Measurements from ENCODE around the gene SLIT1.

The SLIT1 gene

DNA sequence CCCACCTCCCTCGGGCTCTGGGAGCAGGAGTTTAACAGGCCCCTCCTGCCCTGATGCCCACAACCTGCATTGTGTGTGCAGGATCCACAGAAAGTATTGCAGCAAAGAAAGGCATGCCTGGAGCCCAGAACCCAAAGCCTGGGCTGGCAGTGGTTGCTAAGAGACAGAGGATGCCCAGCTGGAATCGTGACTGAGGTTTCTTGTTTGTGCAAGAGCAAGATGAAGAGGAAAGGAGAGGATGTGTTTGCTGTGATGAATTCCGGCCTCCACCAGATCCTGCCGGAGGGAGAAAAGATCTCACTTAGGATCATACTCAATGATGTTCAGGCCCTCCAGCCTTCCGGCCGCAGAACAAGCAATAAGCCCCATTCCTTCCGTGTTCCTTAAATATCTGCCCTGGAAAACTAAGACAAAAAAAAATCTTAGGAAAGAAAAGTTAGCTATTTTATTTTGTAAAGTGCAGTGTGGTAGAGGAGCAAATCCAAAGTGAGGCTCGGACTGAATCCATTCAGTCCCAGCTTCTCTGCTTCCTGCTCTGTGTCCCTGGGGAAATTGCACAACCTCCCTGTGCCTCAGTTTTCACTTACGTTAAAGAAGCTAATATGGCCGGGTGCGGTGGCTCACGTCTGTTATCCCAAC lies 57.1 kb downstream of the SLIT1 start:
- H3K4me3 ChIP-seq (ENCODE audit: control insufficient read depth, low read depth, low read length), result no peak overlapping the region
- DNase-seq (ENCODE audit: low read depth), result no peak
- TF ChIP-seq, protein P1, sequence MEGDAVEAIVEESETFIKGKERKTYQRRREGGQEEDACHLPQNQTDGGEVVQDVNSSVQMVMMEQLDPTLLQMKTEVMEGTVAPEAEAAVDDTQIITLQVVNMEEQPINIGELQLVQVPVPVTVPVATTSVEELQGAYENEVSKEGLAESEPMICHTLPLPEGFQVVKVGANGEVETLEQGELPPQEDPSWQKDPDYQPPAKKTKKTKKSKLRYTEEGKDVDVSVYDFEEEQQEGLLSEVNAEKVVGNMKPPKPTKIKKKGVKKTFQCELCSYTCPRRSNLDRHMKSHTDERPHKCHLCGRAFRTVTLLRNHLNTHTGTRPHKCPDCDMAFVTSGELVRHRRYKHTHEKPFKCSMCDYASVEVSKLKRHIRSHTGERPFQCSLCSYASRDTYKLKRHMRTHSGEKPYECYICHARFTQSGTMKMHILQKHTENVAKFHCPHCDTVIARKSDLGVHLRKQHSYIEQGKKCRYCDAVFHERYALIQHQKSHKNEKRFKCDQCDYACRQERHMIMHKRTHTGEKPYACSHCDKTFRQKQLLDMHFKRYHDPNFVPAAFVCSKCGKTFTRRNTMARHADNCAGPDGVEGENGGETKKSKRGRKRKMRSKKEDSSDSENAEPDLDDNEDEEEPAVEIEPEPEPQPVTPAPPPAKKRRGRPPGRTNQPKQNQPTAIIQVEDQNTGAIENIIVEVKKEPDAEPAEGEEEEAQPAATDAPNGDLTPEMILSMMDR (IDR thresholded peaks at IDR 0.05; ENCODE audit: control insufficient read depth, insufficient read depth, low read depth, low read length, missing control alignments), result no peak

DNA sequence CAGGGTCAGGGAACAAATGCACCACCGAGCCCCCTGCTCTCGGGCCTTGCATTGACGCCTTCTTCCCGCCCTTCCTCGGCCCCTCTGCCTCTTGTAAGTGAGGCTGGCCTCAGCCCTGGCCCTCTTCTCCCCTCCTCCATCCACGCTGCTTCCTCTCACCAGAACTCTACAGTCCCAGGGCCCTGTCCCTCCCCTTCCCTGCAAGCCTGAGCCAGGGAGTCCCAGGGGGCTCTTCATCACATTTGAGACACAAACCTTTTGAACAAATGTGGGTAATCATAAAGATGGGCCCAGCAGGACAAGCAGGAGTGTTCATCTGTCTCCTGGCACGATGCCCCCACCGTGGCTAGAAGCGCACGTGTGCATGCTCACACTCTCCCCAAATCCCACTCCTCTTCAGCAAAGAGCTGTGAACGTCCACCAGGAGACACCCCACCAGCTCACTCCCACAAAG lies 57.7 kb downstream of the SLIT1 start:
- DNase-seq (ENCODE audit: low read depth), result no peak
- no peak overlapping the region for H3K4me3 ChIP-seq (ENCODE audit: control insufficient read depth, low read depth, low read length)
- TF ChIP-seq, protein P1 (IDR thresholded peaks at IDR 0.05; ENCODE audit: control insufficient read depth, insufficient read depth, low read depth, low read length, missing control alignments), result no peak

DNA sequence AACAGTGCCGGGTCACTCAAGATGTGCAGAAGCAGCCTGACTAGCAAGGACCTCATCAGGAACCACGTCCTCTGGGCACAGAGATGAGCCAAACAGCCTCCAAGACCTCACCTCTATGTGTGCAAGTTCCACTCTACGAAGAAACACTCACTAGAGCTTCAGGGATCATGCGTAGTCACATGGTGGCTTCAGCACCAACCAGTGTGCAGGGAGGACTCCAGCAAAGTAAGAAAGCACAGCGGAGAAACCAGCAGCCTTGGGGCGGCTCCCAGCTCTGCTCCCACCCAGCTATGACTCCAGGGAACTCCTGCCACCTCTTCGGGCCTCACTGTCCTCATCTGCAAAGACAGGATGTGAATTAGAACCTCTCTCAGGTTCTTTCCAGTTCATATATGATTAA lies 58.2 kb downstream of the SLIT1 start:
- TF ChIP-seq, protein P1 (IDR thresholded peaks at IDR 0.05; ENCODE audit: control insufficient read depth, insufficient read depth, low read depth, low read length, missing control alignments), result no peak
- H3K4me3 ChIP-seq (ENCODE audit: control insufficient read depth, low read depth, low read length), result no peak overlapping the region
- DNase-seq (ENCODE audit: low read depth), result no peak

DNA sequence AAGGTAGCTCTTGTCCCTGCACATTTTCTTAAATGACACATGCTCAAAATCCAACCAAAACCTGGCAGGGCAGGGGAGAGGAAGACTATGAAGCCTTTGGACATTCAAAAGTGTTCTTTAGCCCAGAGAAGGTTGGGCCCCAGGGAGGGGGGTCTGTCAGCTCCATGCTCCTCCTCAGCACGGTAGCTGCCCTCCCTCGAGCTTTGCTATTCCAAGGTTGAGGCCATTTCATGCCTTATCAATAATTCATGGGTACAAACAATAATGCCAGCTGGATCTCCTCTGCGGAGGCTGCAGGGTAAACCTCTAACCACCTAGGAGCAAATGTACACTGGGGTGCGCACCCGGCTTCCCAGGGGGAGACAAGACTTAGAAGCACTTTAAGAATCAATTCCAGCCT lies 61.5 kb downstream of the SLIT1 start:
- TF ChIP-seq, protein P1 (IDR thresholded peaks at IDR 0.05; ENCODE audit: control insufficient read depth, insufficient read depth, low read depth, low read length, missing control alignments), result no peak
- H3K4me3 ChIP-seq (ENCODE audit: control insufficient read depth, low read depth, low read length), result no peak overlapping the region
- no peak for DNase-seq (ENCODE audit: low read depth)

DNA sequence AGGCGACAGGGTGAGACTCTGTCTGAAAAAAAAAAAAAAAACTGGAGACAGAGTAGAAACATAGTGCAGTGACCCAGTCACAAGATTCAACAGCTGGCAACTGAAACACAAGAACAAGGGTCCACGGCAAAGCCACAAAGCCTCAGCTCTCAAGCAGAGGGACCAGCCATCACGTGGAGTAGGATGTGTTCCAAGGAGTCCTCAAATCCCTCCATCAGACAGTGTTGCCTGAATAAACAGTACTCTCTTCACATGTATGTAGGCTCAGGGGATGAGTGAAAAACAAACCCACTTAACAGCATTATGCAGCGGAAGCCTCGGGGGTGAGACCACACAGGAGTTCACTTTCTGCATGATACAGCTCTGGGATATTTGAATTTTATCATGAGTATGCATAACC lies 62.0 kb downstream of the SLIT1 start:
- no peak for DNase-seq (ENCODE audit: low read depth)
- TF ChIP-seq, protein P1 (IDR thresholded peaks at IDR 0.05; ENCODE audit: control insufficient read depth, insufficient read depth, low read depth, low read length, missing control alignments), result no peak
- no peak overlapping the region for H3K4me3 ChIP-seq (ENCODE audit: control insufficient read depth, low read depth, low read length)

DNA sequence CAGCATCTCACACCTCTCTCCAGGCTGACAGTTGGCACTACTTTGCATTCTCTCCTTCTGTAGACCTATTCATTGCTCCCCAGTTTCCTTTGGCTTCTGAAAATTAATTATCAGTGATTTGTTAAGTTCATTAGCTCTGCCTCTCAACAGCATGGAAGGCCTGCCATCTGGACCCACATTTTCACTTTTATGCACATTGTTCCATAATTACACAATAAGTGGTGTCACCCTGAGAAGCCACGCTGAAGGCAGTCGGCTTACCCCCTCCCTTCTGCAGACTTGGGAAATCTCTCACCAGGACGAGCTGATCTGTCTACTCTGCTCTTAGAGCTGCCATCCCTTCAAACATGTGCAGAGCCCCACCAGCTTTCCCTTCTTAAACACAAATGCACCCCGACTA lies 64.7 kb downstream of the SLIT1 start:
- TF ChIP-seq, protein P1 (IDR thresholded peaks at IDR 0.05; ENCODE audit: control insufficient read depth, insufficient read depth, low read depth, low read length, missing control alignments), result no peak
- H3K4me3 ChIP-seq (ENCODE audit: control insufficient read depth, low read depth, low read length), result no peak overlapping the region
- DNase-seq (ENCODE audit: low read depth), result no peak
